ELF-1 (cell line): ENCODE measurements around the gene MAGOH.
"Not testable (repeated sequence)": the region's sequence is repeated elsewhere in the genome, so short reads cannot be mapped to it uniquely, and the experiment has no call there.

Experiments used
- DNase-seq: peaks from one replicate; pipeline ENCODE4 v3.0.0-alpha.2; 2016; ENCODE audit warnings: low read depth, low spot score

Gene MAGOH

GRCh38 chr1:53238197-53239155 lies at the start of gene MAGOH:
TSS of gene MAGOH (minus strand) at chr1:53238518. CDS start at chr1:53238448, 70 bp downstream.
- peak; percentile 99 for DNase-seq

DNA sequence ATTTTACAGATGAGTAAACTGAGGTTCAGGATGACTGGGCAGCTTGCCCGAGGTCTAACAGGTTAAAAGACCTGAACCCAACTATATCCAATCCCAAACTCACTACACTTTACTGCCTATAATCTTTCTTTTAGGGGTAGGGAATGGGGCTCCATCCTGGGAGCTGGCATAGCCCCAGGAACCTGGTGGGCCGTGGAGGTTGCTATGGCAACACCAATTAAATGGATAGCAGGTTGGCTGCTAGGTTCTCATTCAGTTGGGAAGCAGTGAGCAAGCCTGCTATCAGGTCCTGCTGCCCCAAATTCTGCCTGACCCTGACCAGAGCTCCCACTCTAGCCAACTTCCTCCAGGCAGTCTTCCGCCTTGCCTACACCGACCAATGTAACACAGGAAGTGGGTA lies 48.6 kb upstream of the MAGOH start:
- DNase-seq = no peak

- DNase-seq = no peak
These were observed 47.8 kb upstream of the MAGOH start for GRCh38 chr1:53285969-53286760.

GRCh38 chr1:53285546-53285945 lies 47.2 kb upstream of the MAGOH start:
- no peak for DNase-seq

GRCh38 chr1:53284224-53285020 lies 46.1 kb upstream of the MAGOH start:
- no peak for DNase-seq

- not testable (repeated sequence) for DNase-seq
These were observed 44.8 kb upstream of the MAGOH start for GRCh38 chr1:53283156-53283555.

DNA sequence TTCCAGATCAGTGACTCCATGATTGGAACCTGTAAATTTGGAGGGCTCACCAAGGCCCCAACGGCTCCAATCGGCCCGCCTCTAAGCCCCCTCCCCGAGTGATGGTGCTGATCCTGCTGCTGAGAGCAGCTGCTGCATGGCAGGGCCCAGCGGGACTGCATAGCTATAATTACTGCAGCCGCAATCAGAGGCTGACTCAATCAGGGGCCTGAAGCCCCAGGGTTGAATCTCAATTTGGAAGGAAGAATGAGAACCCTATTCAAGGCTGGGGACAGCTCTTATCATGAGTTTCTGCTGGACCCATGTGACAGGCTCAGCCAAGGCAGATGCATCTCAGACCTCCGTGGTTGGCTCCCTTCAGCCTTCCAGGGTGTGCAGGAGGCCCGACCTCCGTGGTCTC lies 42.8 kb upstream of the MAGOH start:
- DNase-seq = no peak

- no peak for DNase-seq
These were observed 42.2 kb upstream of the MAGOH start for GRCh38 chr1:53280496-53280895.

GRCh38 chr1:53279296-53280200 lies 41.2 kb upstream of the MAGOH start:
- DNase-seq = no peak

GRCh38 chr1:53278298-53278725 lies 40.0 kb upstream of the MAGOH start:
- peak; percentile 58 for DNase-seq

- DNase-seq = no peak
These were observed 39.0 kb upstream of the MAGOH start for GRCh38 chr1:53277326-53277725.

- DNase-seq = no peak
These were observed 38.6 kb upstream of the MAGOH start for GRCh38 chr1:53276902-53277281.

- no peak for DNase-seq
These were observed 38.0 kb upstream of the MAGOH start for GRCh38 chr1:53276153-53276901.

DNA sequence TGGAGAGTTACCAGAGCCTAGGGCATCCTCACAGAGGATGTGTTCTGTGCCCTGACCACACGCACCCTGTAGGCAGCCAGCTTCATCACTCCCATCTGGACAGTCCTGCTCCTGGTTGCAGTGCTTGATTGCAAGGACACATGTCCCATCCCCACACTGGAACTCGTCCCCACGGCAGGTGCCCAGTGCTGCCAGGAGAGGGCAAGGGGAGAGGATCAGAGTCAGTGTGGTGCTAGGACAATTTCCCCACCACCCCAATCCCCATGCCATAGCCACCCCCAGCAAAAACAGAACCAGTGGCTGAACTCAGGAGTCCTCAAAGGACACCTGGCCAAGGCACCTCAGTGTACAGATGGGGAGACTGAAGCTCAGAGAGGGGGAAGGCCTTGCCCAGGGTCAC lies 37.2 kb upstream of the MAGOH start:
- DNase-seq = no peak

DNA sequence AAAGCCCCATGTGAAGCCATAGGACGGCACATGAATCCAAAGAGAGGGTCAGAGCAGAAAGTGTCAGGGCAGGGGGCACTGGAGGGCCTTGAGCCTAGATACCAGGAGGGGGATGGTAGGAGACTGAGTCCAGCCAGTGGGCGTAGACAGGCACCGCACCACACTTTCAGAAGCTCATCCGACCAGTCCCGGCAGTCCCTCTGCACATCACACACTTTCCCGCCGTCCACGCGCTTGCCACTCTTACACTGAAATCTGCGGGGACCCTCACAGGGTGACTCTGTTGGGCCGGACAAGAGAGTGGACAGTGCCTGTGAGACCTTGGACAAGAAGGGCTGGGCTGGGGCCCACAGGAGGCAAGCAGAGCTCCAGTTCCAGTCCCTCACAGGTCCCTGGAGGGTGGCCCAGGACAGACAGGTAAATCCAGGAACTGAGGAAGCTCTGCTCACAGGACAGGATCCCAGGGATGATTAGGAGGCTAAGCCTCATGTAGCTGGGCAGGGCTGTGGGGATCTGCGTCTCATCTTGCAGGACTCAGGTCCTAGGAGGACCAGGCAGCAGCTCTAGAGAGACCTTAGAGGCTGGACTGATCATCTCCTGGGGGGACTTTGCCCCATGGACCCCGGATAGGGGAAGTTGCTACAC lies 36.3 kb upstream of the MAGOH start:
- no peak for DNase-seq

GRCh38 chr1:53274026-53274425 lies 35.7 kb upstream of the MAGOH start:
- DNase-seq = no peak

GRCh38 chr1:53273526-53273925 lies 35.2 kb upstream of the MAGOH start:
- no peak for DNase-seq

DNA sequence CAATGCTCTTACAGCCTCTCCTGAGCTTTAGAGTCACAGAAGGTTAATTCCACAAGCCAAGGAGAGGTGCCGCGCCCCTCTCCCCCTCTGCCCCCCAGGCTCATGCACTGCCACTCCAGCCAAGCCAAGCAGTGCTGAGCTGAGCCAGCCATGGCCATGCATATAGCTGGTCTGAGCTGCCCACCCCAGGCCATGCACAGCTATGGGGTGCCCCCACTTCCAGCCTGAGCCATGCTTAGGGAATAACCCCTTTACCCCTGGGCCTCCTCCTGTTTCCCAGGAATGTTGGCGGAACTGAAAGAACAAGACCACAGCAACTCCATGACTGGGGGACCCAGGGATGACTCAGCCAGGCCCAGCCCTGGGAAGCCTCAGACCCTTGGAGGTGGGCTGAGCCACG lies 34.0 kb upstream of the MAGOH start:
- DNase-seq = no peak

DNA sequence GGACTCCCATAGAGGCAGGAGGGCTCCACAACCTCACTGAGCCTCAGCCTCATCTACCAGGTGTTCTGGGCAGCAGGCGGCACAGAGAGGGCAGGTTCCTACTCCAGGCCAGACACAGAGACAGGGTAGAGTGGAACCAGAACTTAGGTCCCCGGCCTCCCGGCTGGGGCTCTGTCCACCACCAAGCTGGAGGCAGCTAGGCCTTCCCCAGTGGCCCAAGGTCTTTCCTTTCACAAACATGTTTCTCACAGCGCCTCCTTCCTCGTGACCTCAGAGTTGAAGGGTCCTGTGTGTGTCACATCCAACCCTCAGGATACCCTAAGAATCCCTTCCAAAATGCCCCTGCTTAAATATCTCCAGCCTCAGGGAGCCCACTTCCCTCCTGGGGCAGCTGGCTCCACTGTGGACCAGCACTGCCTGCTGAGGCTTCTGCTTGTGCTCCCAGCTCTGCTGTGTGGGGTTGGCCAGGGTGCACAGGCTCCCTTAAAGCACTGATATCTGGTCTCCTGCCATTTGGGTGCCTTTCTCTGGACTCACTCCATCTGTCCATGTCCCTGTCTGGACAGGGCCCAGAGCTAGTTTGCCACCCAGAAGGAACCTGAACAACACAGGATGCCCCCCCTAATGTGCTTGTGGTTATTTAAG lies 33.2 kb upstream of the MAGOH start:
- DNase-seq = no peak
